HEK293T (cell line): ENCODE results near the gene SVOP.

Source experiments
- ARNT ChIP-seq: fragments of 450-650 bp; IDR thresholded peaks from 2 replicates; pipeline ENCODE4 v1.6.1; 2017; ENCODE audit warnings: mild to moderate bottlenecking
- FOXA1 ChIP-seq: fragments of 450-650 bp; IDR thresholded peaks from 2 replicates; pipeline ENCODE4 v1.6.1; 2016; ENCODE audit warnings: mild to moderate bottlenecking
- FOXK2 ChIP-seq: fragments of 450-650 bp; IDR thresholded peaks from 2 replicates; pipeline ENCODE4 v1.6.1; 2016; ENCODE audit warnings: mild to moderate bottlenecking
- FOXM1 ChIP-seq: fragments of 450-650 bp; IDR thresholded peaks from 2 replicates; pipeline ENCODE4 v1.6.1; 2017; ENCODE audit warnings: mild to moderate bottlenecking, borderline replicate concordance
- HDGF ChIP-seq: fragments of 450-650 bp; IDR thresholded peaks from 2 replicates; pipeline ENCODE4 v1.6.1; 2017; ENCODE audit warnings: antibody characterized with exemption, borderline replicate concordance
- L3MBTL2 ChIP-seq: fragments of 450-650 bp; conservative IDR thresholded peaks from 2 replicates; pipeline ENCODE4 v1.6.1; 2016; ENCODE audit warnings: mild to moderate bottlenecking
- LEF1 ChIP-seq: fragments of 450-650 bp; IDR thresholded peaks from 2 replicates; pipeline ENCODE4 v1.6.1; 2017; ENCODE audit warnings: mild to moderate bottlenecking, borderline replicate concordance
- PKNOX1 ChIP-seq: fragments of 450-650 bp; IDR thresholded peaks from 2 replicates; pipeline ENCODE4 v1.6.1; 2016
- SP1 ChIP-seq: fragments of 450-650 bp; IDR thresholded peaks from 2 replicates; pipeline ENCODE4 v1.6.1; 2017
- SUZ12 ChIP-seq: fragments of 450-650 bp; IDR thresholded peaks from 2 replicates; pipeline ENCODE4 v1.6.1; 2016; ENCODE audit warnings: mild to moderate bottlenecking
- ZNF384 ChIP-seq: fragments of 450-650 bp; IDR thresholded peaks from 2 replicates; pipeline ENCODE4 v1.6.1; 2016

GRCh38 chr12:108965886-108966285, 55.0 kb downstream of the SVOP start:
- TF ChIP-seq FOXA1 = no peak
- no peak for TF ChIP-seq HDGF
- TF ChIP-seq PKNOX1 = no peak
- no peak for TF ChIP-seq SP1
- no peak for TF ChIP-seq FOXM1
- no peak for TF ChIP-seq ARNT
- TF ChIP-seq SUZ12 = no peak
- no peak for TF ChIP-seq FOXK2
- TF ChIP-seq LEF1 = no peak
- no peak for TF ChIP-seq ZNF384
- no peak for TF ChIP-seq L3MBTL2
